GM18505 (cell line): ENCODE measurements around the gene EEIG2.
"Not testable (repeated sequence)": the region's sequence is repeated elsewhere in the genome, so short reads cannot be mapped to it uniquely, and the experiment has no call there.

Experiments
- ATAC-seq: cut with Tn5 transposase; IDR thresholded peaks from one replicate; pipeline ENCODE4 v1.9.1; 2021; ENCODE audit not compliant: unreplicated experiment
- POLR2A ChIP-seq: IDR thresholded peaks from 4 replicates; pipeline ENCODE4 v1.6.1; 2011; ENCODE audit warnings: borderline replicate concordance; ENCODE audit not compliant: insufficient read depth, insufficient read length; ENCODE audit errors: extremely low read depth

EEIG2 gene

GRCh38 chr1:108533351-108534083, 26.4 kb upstream of the EEIG2 start:
- ATAC-seq = peak; percentile 50
- TF ChIP-seq POLR2A = no peak

- ATAC-seq = no peak
- TF ChIP-seq POLR2A = no peak
These were observed 25.1 kb upstream of the EEIG2 start for GRCh38 chr1:108534759-108535158.

GRCh38 chr1:108535315-108535897, 24.5 kb upstream of the EEIG2 start:
- not testable (repeated sequence) for ATAC-seq

GRCh38 chr1:108536021-108536420, 23.9 kb upstream of the EEIG2 start:
- not testable (repeated sequence) for ATAC-seq

- ATAC-seq = not testable (repeated sequence)
These were observed 23.1 kb upstream of the EEIG2 start for GRCh38 chr1:108536791-108537190.

- no peak for TF ChIP-seq POLR2A
- no peak for ATAC-seq
These were observed 21.9 kb upstream of the EEIG2 start for GRCh38 chr1:108537976-108538375.

GRCh38 chr1:108540977-108541376, 18.9 kb upstream of the EEIG2 start:
- ATAC-seq = no peak
- no peak for TF ChIP-seq POLR2A

GRCh38 chr1:108541861-108542260, 18.0 kb upstream of the EEIG2 start:
- ATAC-seq = no peak
- TF ChIP-seq POLR2A = no peak

- not testable (repeated sequence) for ATAC-seq
These were observed 12.4 kb upstream of the EEIG2 start for GRCh38 chr1:108547493-108547892.

GRCh38 chr1:108551137-108551862, 8.6 kb upstream of the EEIG2 start:
- no peak for TF ChIP-seq POLR2A
- ATAC-seq = peak; percentile 94

- TF ChIP-seq POLR2A = no peak
These were observed 6.0 kb upstream of the EEIG2 start for GRCh38 chr1:108553905-108554304.

GRCh38 chr1:108554682-108555427, 5.0 kb upstream of the EEIG2 start:
- TF ChIP-seq POLR2A = no peak
- no peak for ATAC-seq

More at GRCh38 chr1:108553905-108554304, 6.0 kb upstream of the EEIG2 start:
- no peak for ATAC-seq

GRCh38 chr1:108556066-108556465, 3.8 kb upstream of the EEIG2 start:
- no peak for ATAC-seq
- TF ChIP-seq POLR2A = no peak

GRCh38 chr1:108556499-108556898, 3.4 kb upstream of the EEIG2 start:
- ATAC-seq = no peak
- TF ChIP-seq POLR2A = no peak
